Type B pancreatic cell (in vitro differentiated cells): ENCODE measurements around the gene LRRK1. TPM values are rescaled to one million over a fixed set of nuclear protein-coding genes. Genes with fewer than 3 reads are reported as not detected.

Experiments
- DNase-seq: peaks from one replicate; pipeline ENCODE4 v3.0.0; 2021; ENCODE audit warnings: mixed read lengths; ENCODE audit not compliant: unreplicated experiment; ENCODE audit errors: extremely low spot score
- H3K27ac Mint-ChIP-seq: 2 replicates; pipeline ENCODE4 v1.8.0; 2021; ENCODE audit warnings: mild to moderate bottlenecking, mixed read lengths
- H3K27me3 Mint-ChIP-seq: 2 replicates; pipeline ENCODE4 v1.8.0; 2021; ENCODE audit warnings: mixed read lengths
- H3K36me3 Mint-ChIP-seq: 2 replicates; pipeline ENCODE4 v1.8.0; 2021; ENCODE audit warnings: mixed read lengths
- H3K4me1 Mint-ChIP-seq: one replicate; pipeline ENCODE4 v1.8.0; 2021; ENCODE audit warnings: mixed read lengths; ENCODE audit not compliant: unreplicated experiment
- H3K4me3 Mint-ChIP-seq: 2 replicates; pipeline ENCODE4 v1.8.0; 2021; ENCODE audit warnings: mild to moderate bottlenecking, mixed read lengths
- H3K9me3 Mint-ChIP-seq: 2 replicates; pipeline ENCODE4 v1.8.0; 2021; ENCODE audit warnings: mixed read lengths
- CTCF ChIP-seq: fragments of 200-600 bp; sonication (generic); conservative IDR thresholded peaks from 2 replicates; pipeline ENCODE4 v1.5.0; 2021; ENCODE audit warnings: antibody characterized with exemption, mild to moderate bottlenecking
- total RNA-seq: library from RNA; stranded (reverse); gene quantifications from 2 replicates; pipeline ENCODE4 v1.2.1, GENCODE V29; 2021; ENCODE audit warnings: low replicate concordance

LRRK1 gene
- total RNA-seq, 1 donor from 2014 or later = 2.0 TPM

GRCh38 chr15:101067660-101068522 lies 148.7 kb downstream of the LRRK1 start:
- DNase-seq = no peak
- no peak overlapping the region for H3K27ac Mint-ChIP-seq
- TF ChIP-seq CTCF = no peak
- no peaks in the 10 kb centered on the region for H3K27me3 Mint-ChIP-seq
- no peaks in the 10 kb centered on the region for H3K36me3 Mint-ChIP-seq
- peaks cover 47% of the 10 kb centered on the region for H3K4me1 Mint-ChIP-seq
- no peaks in the 10 kb centered on the region for H3K9me3 Mint-ChIP-seq
- H3K4me3 Mint-ChIP-seq = peak overlapping the region; percentile 22

GRCh38 chr15:101068523-101068960 lies 149.4 kb downstream of the LRRK1 start:
- Mint-ChIP-seq H3K27me3 (peaks cover 2% of the 10 kb centered on the region), H3K4me1 (peaks cover 46% of the 10 kb centered on the region), H3K36me3 (no peaks in the 10 kb centered on the region), H3K9me3 (no peaks in the 10 kb centered on the region), H3K27ac (peak overlapping the region; percentile 62), H3K4me3 (no peak overlapping the region)
- DNase-seq = no peak
- no peak for TF ChIP-seq CTCF

GRCh38 chr15:101068961-101069653 lies 149.9 kb downstream of the LRRK1 start:
- Mint-ChIP-seq H3K4me1 (peaks cover 42% of the 10 kb centered on the region), H3K4me3 (peak overlapping the region; percentile 9), H3K27ac (peak overlapping the region; percentile 62), H3K27me3 (peaks cover 8% of the 10 kb centered on the region), H3K36me3 (no peaks in the 10 kb centered on the region), H3K9me3 (no peaks in the 10 kb centered on the region)
- TF ChIP-seq CTCF = peak; percentile 68
- DNase-seq = no peak

- H3K27me3 Mint-ChIP-seq = peaks cover 10% of the 10 kb centered on the region
- no peak for TF ChIP-seq CTCF
- peak overlapping the region; percentile 62 for H3K27ac Mint-ChIP-seq
- H3K4me1 Mint-ChIP-seq = peaks cover 37% of the 10 kb centered on the region
- H3K4me3 Mint-ChIP-seq = peak overlapping the region; percentile 9
- H3K9me3 Mint-ChIP-seq = no peaks in the 10 kb centered on the region
- H3K36me3 Mint-ChIP-seq = no peaks in the 10 kb centered on the region
- no peak for DNase-seq
Measured at GRCh38 chr15:101069654-101069973, 150.5 kb downstream of the LRRK1 start.

- Mint-ChIP-seq H3K4me3 (peak overlapping the region; percentile 30), H3K27ac (peak overlapping the region; percentile 68), H3K27me3 (peaks cover 10% of the 10 kb centered on the region), H3K9me3 (no peaks in the 10 kb centered on the region), H3K36me3 (no peaks in the 10 kb centered on the region), H3K4me1 (peaks cover 37% of the 10 kb centered on the region)
- no peak for DNase-seq
- TF ChIP-seq CTCF = no peak
Measured at GRCh38 chr15:101070024-101070423, 150.9 kb downstream of the LRRK1 start.
